Retinal pigment epithelial cell (primary cell): ENCODE results near the gene PFKFB1.

Experiments used
- DNase-seq: peaks from one replicate; pipeline ENCODE4 v3.0.0-alpha.2; 2010; ENCODE audit warnings: low read depth
- H3K4me3 ChIP-seq: 2 replicates; pipeline ENCODE4 v1.5.1; 2011; ENCODE audit warnings: mild to moderate bottlenecking, low read length, control low read depth, moderate library complexity
- CTCF ChIP-seq: conservative IDR thresholded peaks from 2 replicates; pipeline ENCODE4 v1.5.1; 2011; ENCODE audit warnings: low read depth, low read length, control low read depth, inconsistent platforms

PFKFB1 gene

GRCh38 chrX:54994099-54994498, at the start of gene PFKFB1:
Gene PFKFB1, minus strand, starts transcription at chrX:54994188. Its CDS starts 181 bp downstream, at chrX:54994007.
- TF ChIP-seq CTCF: no peak
- DNase-seq: no peak
- H3K4me3 ChIP-seq: no peak within 1 kb of the TSS

- no peak for DNase-seq
- H3K4me3 ChIP-seq: no peak overlapping the region
- TF ChIP-seq CTCF: no peak
These were observed 47.5 kb upstream of the PFKFB1 start for GRCh38 chrX:55041514-55041913.

GRCh38 chrX:55039471-55039870, 45.5 kb upstream of the PFKFB1 start:
- TF ChIP-seq CTCF: no peak
- DNase-seq: no peak
- H3K4me3 ChIP-seq: no peak overlapping the region

GRCh38 chrX:55033429-55033828, 39.4 kb upstream of the PFKFB1 start:
- no peak for DNase-seq
- H3K4me3 ChIP-seq: no peak overlapping the region

GRCh38 chrX:55030271-55031205, 36.5 kb upstream of the PFKFB1 start, which contains the start of gene ALAS2:
Gene ALAS2, minus strand, starts transcription at chrX:55030977. Its CDS starts 4,977 bp downstream, at chrX:55026000.
- no peak within 1 kb of the TSS for H3K4me3 ChIP-seq
- TF ChIP-seq CTCF: no peak
- DNase-seq: no peak

More at GRCh38 chrX:55033429-55033828, 39.4 kb upstream of the PFKFB1 start:
- TF ChIP-seq CTCF: no peak

- TF ChIP-seq CTCF: no peak
- no peak for DNase-seq
These were observed 35.3 kb upstream of the PFKFB1 start for GRCh38 chrX:55029291-55029690.

GRCh38 chrX:55028611-55029010, 34.6 kb upstream of the PFKFB1 start:
- no peak for DNase-seq
- TF ChIP-seq CTCF: no peak
- H3K4me3 ChIP-seq: no peak overlapping the region

More at GRCh38 chrX:55029291-55029690, 35.3 kb upstream of the PFKFB1 start:
- no peak overlapping the region for H3K4me3 ChIP-seq
